ENCODE results near the gene CADPS2.

- TF ChIP-seq POLR2A (IDR thresholded peaks at IDR 0.05; ENCODE audit: low read depth, low read length) (no peak), POLR2AphosphoS5 (IDR thresholded peaks at IDR 0.05; ENCODE audit: low read depth, low read length) (no peak), TAF1 (IDR thresholded peaks at IDR 0.05; ENCODE audit: low read depth, low read length) (no peak), PAX5 (IDR thresholded peaks at IDR 0.05; ENCODE audit: insufficient read depth, low read length, severe bottlenecking) (no peak)
Observed at GRCh38 chr7:122352454-122352853, 533.8 kb downstream of the CADPS2 start.
